NCI-H1048 (cell line): Measurements from ENCODE around the gene ECHS1.
A peak's percentile ranks its signal among the peaks of the same experiment; 100 is the strongest.
"Not testable (repeated sequence)": the region's sequence is repeated elsewhere in the genome, so short reads cannot be mapped to it uniquely, and the experiment has no call there.

Source experiments
- DNase-seq: peaks from one replicate; lab custom pipeline; 2025; lab: John Stamatoyannopoulos, UW

Gene ECHS1

DNA sequence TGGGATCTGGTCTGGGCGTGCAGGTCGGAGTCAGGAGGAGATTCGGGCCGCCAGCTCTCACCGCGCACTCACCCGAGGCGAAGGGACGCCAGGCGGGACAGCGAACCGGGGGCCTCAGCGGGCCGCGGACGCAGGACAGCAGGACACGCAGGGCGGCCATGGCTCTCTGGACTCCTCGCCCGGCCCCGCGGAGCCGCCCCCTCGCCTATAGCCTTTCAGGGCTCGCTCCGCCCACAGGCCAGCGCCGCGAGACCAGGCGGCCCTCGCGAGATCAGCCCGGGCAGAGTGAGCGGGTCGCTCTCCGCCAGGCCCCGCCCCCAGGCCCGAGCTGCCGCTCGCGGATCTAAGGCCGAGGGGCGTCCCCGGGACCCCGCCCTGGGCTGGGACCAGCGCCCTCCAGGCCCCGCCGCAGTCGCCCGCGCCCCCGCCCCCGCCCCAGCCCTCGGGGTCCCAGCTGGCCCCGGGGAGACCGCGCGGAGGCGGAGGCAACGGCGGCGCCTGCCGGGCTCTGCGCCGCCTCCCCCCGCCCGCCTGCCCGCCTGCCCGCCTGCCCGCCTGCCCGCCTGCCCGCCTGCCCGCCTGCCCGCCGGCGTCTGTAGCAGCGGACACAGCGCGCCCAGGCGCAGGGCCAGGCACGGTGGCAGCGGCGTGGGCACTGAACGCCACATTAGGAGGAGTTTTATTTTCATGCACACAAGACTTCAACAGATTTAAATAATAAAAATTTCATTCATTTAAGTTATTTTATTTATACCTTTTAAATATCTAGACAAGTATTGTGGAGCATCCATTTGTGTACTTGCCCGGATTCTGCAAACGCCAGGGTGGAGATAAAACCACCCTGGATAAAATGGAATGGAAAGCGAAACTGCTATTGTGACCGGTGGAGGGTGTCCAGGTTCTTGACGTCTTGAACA lies at the start of gene ECHS1:
ECHS1 (minus strand) TSS at position 181 of the 917 bp plus-strand sequence; CDS start at position 160, 21 bp downstream.
- DNase-seq: peak; percentile 85

DNA sequence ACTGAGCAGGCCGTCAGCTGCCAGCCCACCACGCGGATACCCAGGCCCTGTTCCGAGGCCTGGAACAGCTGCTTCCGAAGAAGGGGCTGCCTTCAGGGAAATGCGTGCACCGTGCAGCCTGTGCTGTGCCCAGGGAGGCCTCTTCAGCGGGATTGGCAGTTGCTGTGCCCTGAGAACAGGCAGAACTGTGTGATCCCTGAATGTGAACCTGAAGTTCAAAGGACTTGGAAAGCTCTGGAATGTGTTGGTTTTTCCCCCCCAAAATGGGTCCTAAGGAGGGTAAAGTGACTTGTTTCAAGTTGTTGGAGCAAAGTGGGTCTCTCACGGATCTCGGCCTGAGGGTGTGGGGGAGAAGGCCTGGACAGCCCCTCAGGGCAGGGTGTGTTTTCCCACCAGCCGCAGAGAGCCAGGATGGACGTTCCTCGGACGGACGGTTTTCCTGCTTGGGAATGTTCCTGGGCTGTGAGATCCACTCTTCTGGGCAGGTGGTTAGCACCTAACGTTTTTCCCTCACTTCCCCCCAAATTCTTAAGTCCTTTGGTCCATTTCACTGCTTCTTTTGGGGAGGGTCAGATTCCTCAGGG lies 49.2 kb upstream of the ECHS1 start:
- DNase-seq: no peak

- DNase-seq: no peak
These were observed 48.4 kb upstream of the ECHS1 start for GRCh38 chr10:133421336-133422222.

- DNase-seq: no peak
These were observed 47.4 kb upstream of the ECHS1 start for GRCh38 chr10:133420579-133420978.

- DNase-seq: no peak
These were observed 46.9 kb upstream of the ECHS1 start for GRCh38 chr10:133420028-133420427.

DNA sequence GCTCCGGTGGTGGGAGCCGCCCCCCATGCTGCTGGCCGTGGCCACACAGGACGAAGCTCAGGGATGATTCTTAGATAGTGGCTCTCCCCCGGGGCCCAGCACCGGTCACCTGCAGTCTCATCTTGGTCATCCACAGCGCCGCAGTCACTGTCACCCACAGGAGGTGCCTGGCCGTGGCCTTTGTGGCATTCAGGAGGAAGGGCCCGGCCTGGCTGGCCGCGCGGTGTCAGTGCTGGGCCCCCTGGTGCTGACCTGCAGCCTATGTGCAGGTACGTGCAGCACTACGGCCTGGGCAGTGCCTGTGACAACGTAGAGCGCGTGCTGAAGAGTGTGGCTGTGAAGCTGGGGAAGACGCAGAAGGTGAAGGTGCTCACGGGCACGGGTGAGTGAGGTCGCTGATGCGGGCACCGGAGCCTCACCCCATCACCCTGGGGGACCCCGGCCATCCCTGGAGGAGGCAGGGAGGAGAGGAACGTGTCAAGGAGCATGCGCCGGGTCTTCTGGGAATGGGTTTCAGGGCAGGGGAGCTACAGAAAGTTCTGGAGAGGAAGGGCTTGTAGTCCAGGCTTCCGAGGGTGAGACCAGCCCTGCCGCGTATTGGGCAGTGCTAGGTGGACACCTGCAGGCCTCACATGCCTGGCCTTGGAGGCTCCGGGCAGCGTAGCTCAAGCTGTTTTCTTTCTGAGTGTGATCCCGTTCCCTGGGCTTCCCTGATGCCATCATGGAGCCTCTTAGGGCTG lies 46.2 kb upstream of the ECHS1 start:
- no peak for DNase-seq

DNA sequence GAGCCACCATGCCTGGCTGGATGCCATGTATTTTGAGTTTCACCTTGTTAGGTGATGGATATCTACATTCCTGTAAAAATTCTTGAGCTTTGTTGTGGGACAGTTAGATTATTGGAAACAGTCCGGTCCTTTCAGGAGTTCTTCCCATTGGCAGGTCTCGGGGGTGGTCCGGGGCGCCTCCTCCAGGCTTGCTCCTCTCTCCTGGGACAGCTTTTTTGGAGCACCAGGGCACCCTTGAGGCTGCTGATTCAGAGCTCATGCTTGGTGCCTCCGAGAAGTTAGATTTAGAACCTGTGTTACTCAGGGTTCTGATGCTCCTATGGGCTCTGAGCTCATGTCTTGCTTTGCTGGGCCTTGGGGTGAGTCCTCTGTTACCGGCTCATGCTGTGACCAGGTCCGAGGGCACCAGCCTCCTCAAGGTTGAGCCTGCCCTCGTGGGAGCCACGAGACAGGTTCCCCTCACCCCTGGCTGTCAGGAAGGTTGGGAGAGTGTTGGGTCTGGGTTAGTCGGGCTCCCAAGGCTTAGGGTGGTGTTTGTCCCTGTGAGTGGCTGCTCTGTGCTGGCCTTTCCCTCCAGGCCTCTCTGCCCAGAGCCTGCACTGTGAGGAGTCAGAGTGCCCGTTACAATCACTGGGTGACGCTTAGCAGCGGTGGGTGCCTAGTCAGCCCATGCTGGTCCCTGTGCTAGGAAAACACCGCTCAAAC lies 45.3 kb upstream of the ECHS1 start:
- no peak for DNase-seq

- DNase-seq: no peak
These were observed 42.6 kb upstream of the ECHS1 start for GRCh38 chr10:133415752-133416151.

GRCh38 chr10:133414401-133414800 lies 41.2 kb upstream of the ECHS1 start:
- not testable (repeated sequence) for DNase-seq

GRCh38 chr10:133412381-133412711 lies 39.2 kb upstream of the ECHS1 start:
- no peak for DNase-seq

DNA sequence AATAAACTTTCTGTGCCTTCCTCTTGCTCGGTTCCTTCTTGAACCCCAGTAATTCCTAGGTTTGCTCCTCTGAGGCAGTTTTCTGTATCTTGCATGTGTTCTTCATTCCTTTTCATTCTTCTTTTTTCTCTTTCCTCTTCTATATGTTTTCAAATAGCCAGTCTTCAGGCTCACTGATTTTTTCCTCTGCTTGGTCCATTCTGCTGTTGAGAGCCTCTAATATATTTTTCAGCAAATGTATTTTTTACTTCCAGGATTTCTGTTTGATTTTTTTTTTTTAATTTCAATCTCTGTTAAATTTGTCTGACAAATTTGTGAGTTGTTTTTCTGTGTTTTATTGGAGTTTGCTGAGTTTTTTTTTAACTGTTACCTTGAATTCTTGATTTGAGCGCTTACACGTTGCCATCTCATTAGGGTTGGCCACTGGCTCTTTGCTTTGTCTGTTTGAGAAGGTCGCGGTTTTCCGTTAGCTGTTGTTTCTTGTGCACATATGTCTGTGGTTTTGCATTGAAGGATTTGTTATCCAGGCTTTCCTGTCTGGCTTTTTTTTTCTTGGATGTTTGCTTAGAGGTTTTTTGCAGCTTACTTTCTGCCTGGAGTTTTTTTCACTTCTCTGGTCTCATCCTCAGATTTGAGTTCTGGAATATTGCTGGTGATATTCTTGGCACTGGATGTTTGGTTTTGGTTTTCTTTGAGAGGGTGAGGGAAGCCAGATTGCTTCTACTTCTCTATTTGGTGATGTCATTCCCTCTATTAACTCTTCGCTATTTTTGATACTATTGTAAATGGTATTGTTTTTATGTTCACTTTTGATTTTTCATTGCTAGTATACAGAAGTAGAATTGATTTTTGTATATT lies 38.6 kb upstream of the ECHS1 start:
- DNase-seq: no peak

GRCh38 chr10:133405844-133406527 lies 32.8 kb upstream of the ECHS1 start:
- no peak for DNase-seq

DNA sequence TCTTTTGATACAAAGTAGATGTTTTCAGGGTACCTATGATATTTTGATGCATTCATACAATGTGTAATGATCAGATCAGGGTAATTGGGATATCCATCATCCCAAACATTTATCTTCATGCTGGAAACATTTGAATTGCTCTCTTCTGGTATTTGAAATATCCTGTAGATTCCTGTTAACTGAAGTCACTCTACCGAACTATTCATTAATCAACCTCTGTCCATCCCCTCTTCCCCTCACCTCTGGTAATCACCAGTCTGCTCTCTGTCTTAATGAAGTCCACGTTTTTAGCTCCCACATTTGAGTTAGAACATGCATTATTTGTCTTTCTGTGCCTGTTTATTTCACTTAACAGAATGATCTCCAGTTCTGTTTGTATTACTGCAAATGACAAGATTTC lies 32.1 kb upstream of the ECHS1 start:
- DNase-seq: no peak

DNA sequence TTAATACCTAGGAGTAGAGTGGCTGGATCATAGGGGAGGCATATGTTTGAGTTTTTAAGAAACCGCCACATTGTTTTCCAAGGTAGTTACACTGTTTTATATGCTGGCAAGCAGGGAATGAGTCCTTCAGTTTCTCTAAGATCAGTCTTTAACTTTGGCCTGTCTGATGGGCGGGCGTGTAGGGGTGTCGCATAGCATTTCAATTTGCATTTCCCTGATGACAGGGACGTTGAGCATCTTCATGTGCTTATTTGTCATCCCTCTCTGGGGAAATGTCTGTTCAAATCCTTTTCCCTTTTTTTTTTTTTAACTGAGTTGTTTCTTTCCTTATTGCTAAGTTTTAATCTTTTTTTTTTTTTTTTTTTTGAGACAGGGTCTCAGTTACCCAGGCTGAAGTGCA lies 30.6 kb upstream of the ECHS1 start:
- no peak for DNase-seq

DNA sequence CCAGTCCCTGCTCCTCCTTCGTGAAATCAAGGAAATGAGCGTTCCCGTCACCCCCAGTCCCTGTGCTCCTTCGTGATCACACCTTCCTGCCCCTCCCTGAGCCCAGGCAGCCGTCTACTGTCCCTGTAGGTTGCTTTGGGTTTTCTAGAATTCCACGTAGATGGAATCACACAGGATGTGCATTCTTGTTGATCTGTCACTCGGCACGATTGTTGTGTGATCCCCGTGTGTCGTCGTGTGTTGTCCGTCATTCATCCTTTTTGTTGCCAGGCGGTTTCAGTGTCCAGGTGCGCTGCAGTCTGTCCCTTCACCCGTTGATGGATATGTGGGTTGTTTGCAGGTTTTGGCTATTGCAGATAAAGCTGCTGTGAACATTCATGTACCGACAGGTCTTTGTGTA lies 30.2 kb upstream of the ECHS1 start:
- DNase-seq: no peak

DNA sequence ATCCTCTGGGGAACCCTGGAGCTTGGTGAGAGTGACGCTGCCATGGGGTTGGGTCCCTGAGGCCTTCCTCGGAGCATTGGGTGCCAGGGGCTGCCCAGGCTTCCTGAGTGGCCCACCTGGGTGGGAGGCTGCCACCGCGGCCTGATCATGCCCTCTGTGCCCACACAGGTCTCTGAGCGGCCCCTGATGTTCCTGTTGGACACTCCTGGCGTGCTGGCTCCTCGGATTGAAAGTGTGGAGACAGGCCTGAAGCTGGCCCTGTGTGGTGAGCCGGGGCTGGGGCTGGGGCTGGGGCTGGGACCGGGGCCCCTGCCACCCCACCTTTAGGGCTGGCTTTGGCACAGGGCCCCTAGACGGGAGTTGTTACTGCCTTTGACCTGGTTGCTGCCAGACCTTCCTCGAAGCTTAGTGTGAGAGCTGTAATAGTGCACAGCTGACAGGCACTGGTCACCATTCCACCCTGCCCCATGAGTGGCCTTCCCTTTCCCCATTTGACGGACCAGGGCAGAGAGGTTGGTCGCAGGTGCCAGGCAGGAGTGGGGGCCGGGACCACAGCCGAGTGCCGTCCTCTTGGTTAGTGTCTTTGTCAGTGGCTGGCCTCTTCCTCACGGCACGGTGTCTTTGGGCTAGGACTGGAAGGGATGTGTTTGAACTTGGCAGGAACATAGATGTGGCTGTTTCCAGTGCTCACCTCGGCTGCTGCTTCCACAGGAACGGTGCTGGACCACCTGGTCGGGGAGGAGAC lies 29.0 kb upstream of the ECHS1 start:
- no peak for DNase-seq

GRCh38 chr10:133401500-133401899 lies 28.3 kb upstream of the ECHS1 start:
- no peak for DNase-seq

GRCh38 chr10:133400624-133401424 lies 27.7 kb upstream of the ECHS1 start:
- no peak for DNase-seq
